Vagina (tissue), 2 donors: ENCODE results near the gene MYBPHL. TPM values are rescaled to one million over a fixed set of nuclear protein-coding genes. Genes with fewer than 3 reads are reported as not detected.

Source experiments
- DNase-seq, 2 donors: peaks; one replicate each; pipeline ENCODE4 v3.0.0-alpha.2; 2017; ENCODE audit errors: extremely low spot score in 2 of 2
- H3K27ac ChIP-seq: fragments of 200-600 bp; sonication (generic); one replicate; pipeline ENCODE4 v1.5.1; 2019
- H3K27me3 ChIP-seq: fragments of 200-600 bp; sonication (generic); one replicate; pipeline ENCODE4 v1.5.1; 2019
- H3K36me3 ChIP-seq, 2 donors: fragments of 200-600 bp; sonication (generic); one replicate each; pipeline ENCODE4 v1.5.1; 2017 to 2019
- H3K4me1 ChIP-seq: fragments of 200-600 bp; sonication (generic); one replicate; pipeline ENCODE4 v1.5.1; 2019
- H3K4me3 ChIP-seq, 2 donors: fragments of 200-600 bp; sonication (generic); 1 replicate in 1 of 2; 2 replicates in 1 of 2; pipeline ENCODE4 v1.5.1; 2016 to 2019
- H3K9me3 ChIP-seq: fragments of 200-600 bp; sonication (generic); one replicate; pipeline ENCODE4 v1.5.1; 2019
- CTCF ChIP-seq, 3 experiments: fragments of 450-650 bp in 2 of 3; fragments of 200-600 bp in 1 of 3; sonication (generic) in 1 of 3; IDR thresholded peaks; one replicate each; pipeline ENCODE4 v1.5.1; 2017 to 2019; ENCODE audit warnings: antibody characterized with exemption in 3 of 3, mild to moderate bottlenecking in 2 of 3, moderate library complexity in 2 of 3
- POLR2A ChIP-seq, 2 donors: fragments of 450-650 bp; IDR thresholded peaks; one replicate each; pipeline ENCODE4 v1.6.1; 2017; ENCODE audit warnings: antibody characterized with exemption in 2 of 2, mild to moderate bottlenecking in 2 of 2, moderate library complexity in 2 of 2
- POLR2AphosphoS5 ChIP-seq, 2 donors: sonication (generic); formaldehyde crosslinking; IDR thresholded peaks; one replicate each; pipeline ENCODE4 v1.9.0; 2017; ENCODE audit warnings: antibody characterized with exemption in 2 of 2, mild to moderate bottlenecking in 2 of 2, low read depth in 1 of 2; ENCODE audit not compliant: insufficient read depth in 1 of 2
- intact Hi-C: fragments of 100-400 bp; cut with DNase I; formaldehyde crosslinking; loops from one replicate; pipeline ENCODE4 v1.15.1; 2023
- total RNA-seq: library from RNA; depleted of rRNA; stranded (reverse); fragments of >200 nt; gene quantifications from one replicate; pipeline ENCODE4 v1.2.3, GENCODE V29; 2016

MYBPHL gene
- total RNA-seq, 1 donor from 2014 or later: not detected

- intact Hi-C loops: no loop called here
- TF ChIP-seq POLR2A (IDR thresholded peaks at IDR 0.05) (no peak), CTCF (IDR thresholded peaks at IDR 0.05) (no peak), POLR2AphosphoS5 (IDR thresholded peaks at IDR 0.05; ENCODE audit: insufficient read depth in 1 of 2, low read depth in 1 of 2) (no peak)
- DNase-seq: no peak
- peaks cover 12% of the 10 kb centered on the region for H3K4me1 ChIP-seq
- no peak overlapping the region for H3K27ac ChIP-seq
- H3K4me3 ChIP-seq: no peak overlapping the region
- no peaks in the 10 kb centered on the region for H3K27me3 ChIP-seq
- no peaks in the 10 kb centered on the region for H3K9me3 ChIP-seq
- H3K36me3 ChIP-seq: no peaks in the 10 kb centered on the region
These were observed 34.6 kb downstream of the MYBPHL start for GRCh38 chr1:109272021-109272799.

GRCh38 chr1:109271458-109271857, 35.4 kb downstream of the MYBPHL start:
- no peak for TF ChIP-seq POLR2A (IDR thresholded peaks at IDR 0.05)
- no peak for TF ChIP-seq CTCF (IDR thresholded peaks at IDR 0.05)
- no peak for TF ChIP-seq POLR2AphosphoS5 (IDR thresholded peaks at IDR 0.05; ENCODE audit: insufficient read depth in 1 of 2, low read depth in 1 of 2)
- intact Hi-C loops: no loop called here
- H3K36me3 ChIP-seq: no peaks in the 10 kb centered on the region

GRCh38 chr1:109270623-109271317, 36.0 kb downstream of the MYBPHL start:
- intact Hi-C loops: no loop called here
- peaks cover 12% of the 10 kb centered on the region for H3K4me1 ChIP-seq
- no peaks in the 10 kb centered on the region for H3K27me3 ChIP-seq
- H3K4me3 ChIP-seq: no peak overlapping the region
- no peak overlapping the region for H3K27ac ChIP-seq
- H3K9me3 ChIP-seq: no peaks in the 10 kb centered on the region
- no peaks in the 10 kb centered on the region for H3K36me3 ChIP-seq
- no peak for TF ChIP-seq CTCF (IDR thresholded peaks at IDR 0.05)
- no peak for TF ChIP-seq POLR2A (IDR thresholded peaks at IDR 0.05)
- no peak for TF ChIP-seq POLR2AphosphoS5 (IDR thresholded peaks at IDR 0.05; ENCODE audit: insufficient read depth in 1 of 2, low read depth in 1 of 2)
- DNase-seq: no peak

More at GRCh38 chr1:109271458-109271857, 35.4 kb downstream of the MYBPHL start:
- no peaks in the 10 kb centered on the region for H3K9me3 ChIP-seq
- H3K27ac ChIP-seq: no peak overlapping the region
- no peak overlapping the region for H3K4me3 ChIP-seq
- H3K4me1 ChIP-seq: peaks cover 12% of the 10 kb centered on the region
- H3K27me3 ChIP-seq: no peaks in the 10 kb centered on the region
- DNase-seq: no peak

GRCh38 chr1:109269981-109270622, 36.7 kb downstream of the MYBPHL start:
- Histone ChIP-seq H3K4me1 (peaks cover 9% of the 10 kb centered on the region), H3K9me3 (no peaks in the 10 kb centered on the region), H3K36me3 (no peaks in the 10 kb centered on the region), H3K27ac (no peak overlapping the region), H3K27me3 (no peaks in the 10 kb centered on the region), H3K4me3 (no peak overlapping the region)
- intact Hi-C loops: no loop called here
- no peak for DNase-seq
- TF ChIP-seq POLR2AphosphoS5 (IDR thresholded peaks at IDR 0.05; ENCODE audit: insufficient read depth in 1 of 2, low read depth in 1 of 2) (no peak), CTCF (IDR thresholded peaks at IDR 0.05) (no peak), POLR2A (IDR thresholded peaks at IDR 0.05) (no peak)
